ENCODE results near the gene NBAS.
"Not testable (repeated sequence)": the region's sequence is repeated elsewhere in the genome, so short reads cannot be mapped to it uniquely, and the experiment has no call there.

The NBAS gene

GRCh38 chr2:15421753-15422152 lies 139.4 kb downstream of the NBAS start:
- Histone ChIP-seq H3K9me3 (replicated peaks; ENCODE audit: low read length) (no peaks in the 10 kb centered on the region), H3K36me3 (ENCODE audit: insufficient read depth, low read length) (peaks cover 14% of the 10 kb centered on the region), H3K9ac (ENCODE audit: low read depth, low read length) (no peak overlapping the region), H3K4me2 (ENCODE audit: low read length) (no peak overlapping the region), H3K4me3 (ENCODE audit: low read length) (no peak overlapping the region), H3K4me1 (ENCODE audit: control insufficient read depth, insufficient read depth, low read length) (no peaks in the 10 kb centered on the region), H3K27me3 (ENCODE audit: control insufficient read depth, insufficient read depth, low read length) (no peaks in the 10 kb centered on the region)

- Histone ChIP-seq H3K4me2 (ENCODE audit: low read length) (no peak overlapping the region), H3K27me3 (ENCODE audit: control insufficient read depth, insufficient read depth, low read length) (no peaks in the 10 kb centered on the region), H3K4me1 (ENCODE audit: control insufficient read depth, insufficient read depth, low read length) (no peaks in the 10 kb centered on the region), H3K9me3 (replicated peaks; ENCODE audit: low read length) (no peaks in the 10 kb centered on the region), H3K9ac (ENCODE audit: low read depth, low read length) (no peak overlapping the region), H3K36me3 (ENCODE audit: insufficient read depth, low read length) (peaks cover 22% of the 10 kb centered on the region), H3K4me3 (ENCODE audit: low read length) (no peak overlapping the region)
Observed at GRCh38 chr2:15415748-15416147, 145.4 kb downstream of the NBAS start.

GRCh38 chr2:15412779-15413178 lies 148.4 kb downstream of the NBAS start:
- no peaks in the 10 kb centered on the region for H3K27me3 ChIP-seq (ENCODE audit: control insufficient read depth, insufficient read depth, low read length)
- no peaks in the 10 kb centered on the region for H3K9me3 ChIP-seq (replicated peaks; ENCODE audit: low read length)
- H3K36me3 ChIP-seq (ENCODE audit: insufficient read depth, low read length), result peaks cover 25% of the 10 kb centered on the region
- no peak overlapping the region for H3K9ac ChIP-seq (ENCODE audit: low read depth, low read length)
- H3K4me2 ChIP-seq (ENCODE audit: low read length), result no peak overlapping the region
- H3K4me3 ChIP-seq (ENCODE audit: low read length), result no peak overlapping the region
- no peaks in the 10 kb centered on the region for H3K4me1 ChIP-seq (ENCODE audit: control insufficient read depth, insufficient read depth, low read length)

- Histone ChIP-seq H3K36me3 (ENCODE audit: insufficient read depth, low read length) (peaks cover 25% of the 10 kb centered on the region), H3K27me3 (ENCODE audit: control insufficient read depth, insufficient read depth, low read length) (no peaks in the 10 kb centered on the region), H3K4me1 (ENCODE audit: control insufficient read depth, insufficient read depth, low read length) (no peaks in the 10 kb centered on the region), H3K4me2 (ENCODE audit: low read length) (no peak overlapping the region), H3K9ac (ENCODE audit: low read depth, low read length) (no peak overlapping the region), H3K4me3 (ENCODE audit: low read length) (no peak overlapping the region), H3K9me3 (replicated peaks; ENCODE audit: low read length) (no peaks in the 10 kb centered on the region)
Observed at GRCh38 chr2:15412309-15412708, 148.8 kb downstream of the NBAS start.

- Histone ChIP-seq H3K4me3 (ENCODE audit: low read length) (no peak overlapping the region), H3K36me3 (ENCODE audit: insufficient read depth, low read length) (peaks cover 21% of the 10 kb centered on the region), H3K27me3 (ENCODE audit: control insufficient read depth, insufficient read depth, low read length) (no peaks in the 10 kb centered on the region), H3K4me2 (ENCODE audit: low read length) (no peak overlapping the region), H3K9me3 (replicated peaks; ENCODE audit: low read length) (no peaks in the 10 kb centered on the region), H3K9ac (ENCODE audit: low read depth, low read length) (no peak overlapping the region), H3K4me1 (ENCODE audit: control insufficient read depth, insufficient read depth, low read length) (no peaks in the 10 kb centered on the region)
Observed at GRCh38 chr2:15410884-15411283, 150.2 kb downstream of the NBAS start.

- Histone ChIP-seq H3K36me3 (ENCODE audit: insufficient read depth, low read length) (peaks cover 13% of the 10 kb centered on the region), H3K4me1 (ENCODE audit: control insufficient read depth, insufficient read depth, low read length) (no peaks in the 10 kb centered on the region), H3K9ac (ENCODE audit: low read depth, low read length) (no peak overlapping the region), H3K9me3 (replicated peaks; ENCODE audit: low read length) (no peaks in the 10 kb centered on the region), H3K4me3 (ENCODE audit: low read length) (no peak overlapping the region), H3K27me3 (ENCODE audit: control insufficient read depth, insufficient read depth, low read length) (no peaks in the 10 kb centered on the region), H3K4me2 (ENCODE audit: low read length) (no peak overlapping the region)
Observed at GRCh38 chr2:15408759-15409158, 152.4 kb downstream of the NBAS start.

- no peaks in the 10 kb centered on the region for H3K27me3 ChIP-seq (ENCODE audit: control insufficient read depth, insufficient read depth, low read length)
- no peak overlapping the region for H3K9ac ChIP-seq (ENCODE audit: low read depth, low read length)
- H3K9me3 ChIP-seq (replicated peaks; ENCODE audit: low read length), result no peaks in the 10 kb centered on the region
- H3K4me3 ChIP-seq (ENCODE audit: low read length), result no peak overlapping the region
- no peaks in the 10 kb centered on the region for H3K4me1 ChIP-seq (ENCODE audit: control insufficient read depth, insufficient read depth, low read length)
- no peak overlapping the region for H3K4me2 ChIP-seq (ENCODE audit: low read length)
- H3K36me3 ChIP-seq (ENCODE audit: insufficient read depth, low read length), result peaks cover 5% of the 10 kb centered on the region
Observed at GRCh38 chr2:15407666-15408065, 153.5 kb downstream of the NBAS start.

GRCh38 chr2:15404511-15404910 lies 156.6 kb downstream of the NBAS start:
- H3K36me3 ChIP-seq (ENCODE audit: insufficient read depth, low read length); H3K4me2 ChIP-seq (ENCODE audit: low read length); H3K9ac ChIP-seq (ENCODE audit: low read depth, low read length); H3K4me3 ChIP-seq (ENCODE audit: low read length); H3K27me3 ChIP-seq (ENCODE audit: control insufficient read depth, insufficient read depth, low read length); H3K9me3 ChIP-seq (replicated peaks; ENCODE audit: low read length); H3K4me1 ChIP-seq (ENCODE audit: control insufficient read depth, insufficient read depth, low read length): not testable (repeated sequence)

- Histone ChIP-seq H3K36me3 (ENCODE audit: insufficient read depth, low read length) (peaks cover 3% of the 10 kb centered on the region), H3K4me3 (ENCODE audit: low read length) (no peak overlapping the region), H3K4me2 (ENCODE audit: low read length) (no peak overlapping the region), H3K4me1 (ENCODE audit: control insufficient read depth, insufficient read depth, low read length) (no peaks in the 10 kb centered on the region), H3K27me3 (ENCODE audit: control insufficient read depth, insufficient read depth, low read length) (no peaks in the 10 kb centered on the region), H3K9me3 (replicated peaks; ENCODE audit: low read length) (no peaks in the 10 kb centered on the region), H3K9ac (ENCODE audit: low read depth, low read length) (no peak overlapping the region)
Observed at GRCh38 chr2:15400240-15400826, 160.8 kb downstream of the NBAS start.

GRCh38 chr2:15399241-15399640 lies 161.9 kb downstream of the NBAS start:
- H3K36me3 ChIP-seq (ENCODE audit: insufficient read depth, low read length), result peaks cover 3% of the 10 kb centered on the region
- H3K9ac ChIP-seq (ENCODE audit: low read depth, low read length), result no peak overlapping the region
- no peak overlapping the region for H3K4me2 ChIP-seq (ENCODE audit: low read length)
- no peaks in the 10 kb centered on the region for H3K4me1 ChIP-seq (ENCODE audit: control insufficient read depth, insufficient read depth, low read length)
- no peaks in the 10 kb centered on the region for H3K27me3 ChIP-seq (ENCODE audit: control insufficient read depth, insufficient read depth, low read length)
- no peaks in the 10 kb centered on the region for H3K9me3 ChIP-seq (replicated peaks; ENCODE audit: low read length)
- H3K4me3 ChIP-seq (ENCODE audit: low read length), result no peak overlapping the region

- Histone ChIP-seq H3K4me3 (ENCODE audit: low read length) (no peak overlapping the region), H3K36me3 (ENCODE audit: insufficient read depth, low read length) (peaks cover 5% of the 10 kb centered on the region), H3K9ac (ENCODE audit: low read depth, low read length) (no peak overlapping the region), H3K9me3 (replicated peaks; ENCODE audit: low read length) (no peaks in the 10 kb centered on the region), H3K4me2 (ENCODE audit: low read length) (no peak overlapping the region), H3K27me3 (ENCODE audit: control insufficient read depth, insufficient read depth, low read length) (no peaks in the 10 kb centered on the region), H3K4me1 (ENCODE audit: control insufficient read depth, insufficient read depth, low read length) (no peaks in the 10 kb centered on the region)
Observed at GRCh38 chr2:15391751-15392150, 169.4 kb downstream of the NBAS start.

GRCh38 chr2:15389895-15390294 lies 171.2 kb downstream of the NBAS start:
- peaks cover 5% of the 10 kb centered on the region for H3K36me3 ChIP-seq (ENCODE audit: insufficient read depth, low read length)
- no peaks in the 10 kb centered on the region for H3K9me3 ChIP-seq (replicated peaks; ENCODE audit: low read length)

More at GRCh38 chr2:15389895-15390294, 171.2 kb downstream of the NBAS start:
- H3K9ac ChIP-seq (ENCODE audit: low read depth, low read length), result no peak overlapping the region
- no peak overlapping the region for H3K4me2 ChIP-seq (ENCODE audit: low read length)
- no peaks in the 10 kb centered on the region for H3K27me3 ChIP-seq (ENCODE audit: control insufficient read depth, insufficient read depth, low read length)
- H3K4me1 ChIP-seq (ENCODE audit: control insufficient read depth, insufficient read depth, low read length), result no peaks in the 10 kb centered on the region
- H3K4me3 ChIP-seq (ENCODE audit: low read length), result no peak overlapping the region

Measured in skeletal muscle satellite cell (primary cell).